HUES6 (cell line): Measurements from ENCODE around the gene CCT7.
"Not testable (repeated sequence)": the region's sequence is repeated elsewhere in the genome, so short reads cannot be mapped to it uniquely, and the experiment has no call there.

Experiments used
- H3K27ac ChIP-seq: 2 replicates; pipeline ENCODE4 v1.7.0; 2013; ENCODE audit warnings: low read depth, mild to moderate bottlenecking, low read length, inconsistent platforms
- H3K27me3 ChIP-seq: 2 replicates; pipeline ENCODE4 v1.6.1; 2013; ENCODE audit warnings: low read length; ENCODE audit not compliant: control insufficient read depth, insufficient read depth
- H3K36me3 ChIP-seq: 2 replicates; pipeline ENCODE4 v1.6.1; 2013; ENCODE audit warnings: low read length; ENCODE audit not compliant: control insufficient read depth, insufficient read depth
- H3K4me1 ChIP-seq: 2 replicates; pipeline ENCODE4 v1.6.1; 2013; ENCODE audit warnings: low read length; ENCODE audit not compliant: control insufficient read depth, insufficient read depth
- H3K4me3 ChIP-seq: 2 replicates; pipeline ENCODE4 v1.5.1; 2013; ENCODE audit warnings: low read depth, low read length
- H3K9ac ChIP-seq: one replicate; pipeline ENCODE4 v1.6.1; 2013; ENCODE audit warnings: mild to moderate bottlenecking, low read length
- H3K9me3 ChIP-seq: 2 replicates; pipeline ENCODE4 v1.6.1; 2013; ENCODE audit warnings: low read depth, low read length; ENCODE audit not compliant: control insufficient read depth, insufficient read depth

Gene CCT7

GRCh38 chr2:73233932-73234832 lies at the start of gene CCT7:
TSS of gene CCT7 (plus strand) at chr2:73234308. CDS start at chr2:73234379, 71 bp downstream.
- peak within 1 kb of the TSS; percentile 92 for H3K4me3 ChIP-seq
- H3K27ac ChIP-seq, result peak within 1 kb of the TSS; percentile 95
- H3K27me3 ChIP-seq, result no peaks in the 10 kb centered on the region
- H3K4me1 ChIP-seq, result peaks cover 27% of the 10 kb centered on the region
- H3K36me3 ChIP-seq, result peaks cover 15% of the 10 kb centered on the region
- H3K9ac ChIP-seq, result peak within 1 kb of the TSS; percentile 92
- H3K9me3 ChIP-seq, result no peaks in the 10 kb centered on the region

- Histone ChIP-seq H3K9ac (no peak overlapping the region), H3K27ac (no peak overlapping the region), H3K4me1 (no peaks in the 10 kb centered on the region), H3K4me3 (no peak overlapping the region), H3K36me3 (no peaks in the 10 kb centered on the region), H3K9me3 (no peaks in the 10 kb centered on the region), H3K27me3 (peaks cover 50% of the 10 kb centered on the region)
These were observed 48.1 kb upstream of the CCT7 start for GRCh38 chr2:73185965-73186364.

GRCh38 chr2:73187549-73187948 lies 46.6 kb upstream of the CCT7 start:
- Histone ChIP-seq H3K27ac (no peak overlapping the region), H3K27me3 (peaks cover 43% of the 10 kb centered on the region), H3K4me1 (peaks cover 10% of the 10 kb centered on the region), H3K4me3 (no peak overlapping the region), H3K9me3 (no peaks in the 10 kb centered on the region), H3K36me3 (no peaks in the 10 kb centered on the region), H3K9ac (no peak overlapping the region)

- no peaks in the 10 kb centered on the region for H3K36me3 ChIP-seq
- H3K27ac ChIP-seq, result no peak overlapping the region
- no peaks in the 10 kb centered on the region for H3K4me1 ChIP-seq
- H3K9me3 ChIP-seq, result no peaks in the 10 kb centered on the region
- H3K27me3 ChIP-seq, result peaks cover 52% of the 10 kb centered on the region
- H3K9ac ChIP-seq, result no peak overlapping the region
- no peak overlapping the region for H3K4me3 ChIP-seq
These were observed 36.5 kb upstream of the CCT7 start for GRCh38 chr2:73197579-73197978.

GRCh38 chr2:73200281-73200680 lies 33.8 kb upstream of the CCT7 start:
- H3K4me3 ChIP-seq, H3K4me1 ChIP-seq, H3K9ac ChIP-seq, H3K9me3 ChIP-seq, H3K36me3 ChIP-seq, H3K27ac ChIP-seq: not testable (repeated sequence)
- H3K27me3 ChIP-seq, result peaks cover 77% of the 10 kb centered on the region

- H3K4me1 ChIP-seq, result no peaks in the 10 kb centered on the region
- peak within 1 kb of the TSS; percentile 56 for H3K4me3 ChIP-seq
- H3K9ac ChIP-seq, result no peak within 1 kb of the TSS
- H3K27me3 ChIP-seq, result peaks cover 79% of the 10 kb centered on the region
- H3K36me3 ChIP-seq, result no peaks in the 10 kb centered on the region
- H3K9me3 ChIP-seq, result no peaks in the 10 kb centered on the region
- H3K27ac ChIP-seq, result no peak within 1 kb of the TSS
These were observed 31.7 kb upstream of the CCT7 start, which contains the start of gene NOTO for GRCh38 chr2:73202156-73203054. TSS of gene NOTO (plus strand) at chr2:73202574. CDS start at chr2:73202667, 93 bp downstream.

GRCh38 chr2:73203055-73203681 lies 30.9 kb upstream of the CCT7 start:
- no peak overlapping the region for H3K27ac ChIP-seq
- no peaks in the 10 kb centered on the region for H3K4me1 ChIP-seq
- no peak overlapping the region for H3K9ac ChIP-seq
- H3K9me3 ChIP-seq, result no peaks in the 10 kb centered on the region
- H3K27me3 ChIP-seq, result peaks cover 78% of the 10 kb centered on the region
- H3K4me3 ChIP-seq, result peak overlapping the region; percentile 56
- no peaks in the 10 kb centered on the region for H3K36me3 ChIP-seq

- Histone ChIP-seq H3K9me3 (no peaks in the 10 kb centered on the region), H3K27ac (no peak overlapping the region), H3K9ac (no peak overlapping the region), H3K27me3 (peaks cover 72% of the 10 kb centered on the region), H3K36me3 (no peaks in the 10 kb centered on the region), H3K4me1 (no peaks in the 10 kb centered on the region), H3K4me3 (no peak overlapping the region)
These were observed 28.5 kb upstream of the CCT7 start for GRCh38 chr2:73205611-73206010.

- no peak overlapping the region for H3K9ac ChIP-seq
- no peaks in the 10 kb centered on the region for H3K9me3 ChIP-seq
- peaks cover 6% of the 10 kb centered on the region; the same call in 1 of the 2 replicates for H3K4me1 ChIP-seq
- H3K27ac ChIP-seq, result no peak overlapping the region
- H3K27me3 ChIP-seq, result peaks cover 49% of the 10 kb centered on the region
- no peaks in the 10 kb centered on the region for H3K36me3 ChIP-seq
- H3K4me3 ChIP-seq, result no peak overlapping the region
These were observed 25.9 kb upstream of the CCT7 start for GRCh38 chr2:73208258-73208657.

GRCh38 chr2:73210019-73210418 lies 24.1 kb upstream of the CCT7 start:
- H3K9me3 ChIP-seq, result no peaks in the 10 kb centered on the region
- H3K9ac ChIP-seq, result no peak overlapping the region
- H3K4me3 ChIP-seq, result no peak overlapping the region
- H3K27me3 ChIP-seq, result peaks cover 34% of the 10 kb centered on the region
- H3K27ac ChIP-seq, result no peak overlapping the region
- H3K36me3 ChIP-seq, result no peaks in the 10 kb centered on the region
- peaks cover 11% of the 10 kb centered on the region for H3K4me1 ChIP-seq
